ENCODE data around the gene FAM25C.
"Not testable (repeated sequence)": the region's sequence is repeated elsewhere in the genome, so short reads cannot be mapped to it uniquely, and the experiment has no call there.

GRCh38 chr10:47992560-47992959 lies 7.0 kb downstream of the FAM25C start:
- not testable (repeated sequence) for TF ChIP-seq FOXM1 (IDR thresholded peaks at IDR 0.05; ENCODE audit: borderline replicate concordance); ELF4 (IDR thresholded peaks at IDR 0.05); BHLHE40 (IDR thresholded peaks at IDR 0.05; ENCODE audit: borderline replicate concordance); SP1 (IDR thresholded peaks at IDR 0.05); HDGF (IDR thresholded peaks at IDR 0.05; ENCODE audit: borderline replicate concordance); SUZ12 (IDR thresholded peaks at IDR 0.05); FOXK2 (IDR thresholded peaks at IDR 0.05); TARDBP (IDR thresholded peaks at IDR 0.05)

Measured in HEK293T (cell line).